IMR-90 (cell line): Measurements from ENCODE around the gene BMP5. TPM values are rescaled to one million over a fixed set of nuclear protein-coding genes. Genes with fewer than 3 reads are reported as not detected.

ENCODE experiments used
- ATAC-seq: fragments of 200-7000 bp; cut with Tn5 transposase; 2 replicates; pipeline ENCODE4 v1.9.1; 2020; ENCODE audit warnings: low read depth, mild to moderate bottlenecking, moderate library complexity
- BruUV-seq: library from RNA; stranded (reverse); fragments of 400-500 nt; replicated peaks from 2 replicates; lab custom pipeline; 2021; lab: Mats Ljungman, UMichigan
- CTCF ChIA-PET: fragments of 300-600 bp; formaldehyde crosslinking; extraction: SDS; loops from one replicate; lab custom pipeline; 2021; ENCODE audit warnings: antibody characterized with exemption; lab: Yijun Ruan, JAX
- POLR2A ChIA-PET: fragments of 300-600 bp; sonication (Branson Sonifier 250); formaldehyde crosslinking; loops from one replicate; lab custom pipeline; 2022; ENCODE audit warnings: antibody characterized with exemption; ENCODE audit not compliant: unreplicated experiment; lab: Charles Lee
- DNase-seq: peaks from one replicate; pipeline ENCODE4 v3.0.0; 2013
- H2AFZ ChIP-seq: replicated peaks from 2 replicates; pipeline ENCODE3; 2013; ENCODE audit warnings: low read length, mild to moderate bottlenecking; ENCODE audit not compliant: poor library complexity
- H2AK5ac ChIP-seq: 2 replicates; pipeline ENCODE4 v1.6.1; 2013; ENCODE audit warnings: low read depth, low read length, inconsistent platforms
- H2AK9ac ChIP-seq: replicated peaks from 2 replicates; pipeline ENCODE3; 2013; ENCODE audit warnings: mild to moderate bottlenecking, low read depth, low read length, moderate library complexity; ENCODE audit not compliant: poor library complexity
- H2BK120ac ChIP-seq: 2 replicates; pipeline ENCODE4 v1.6.1; 2013; ENCODE audit warnings: low read depth, low read length, inconsistent platforms
- H2BK15ac ChIP-seq: 3 replicates; pipeline ENCODE4 v1.6.1; 2013; ENCODE audit warnings: low read depth, low read length, inconsistent platforms
- H2BK20ac ChIP-seq: 2 replicates; pipeline ENCODE4 v1.6.1; 2013; ENCODE audit warnings: low read depth, mild to moderate bottlenecking, inconsistent platforms, low read length, moderate library complexity
- H2BK5ac ChIP-seq: 2 replicates; pipeline ENCODE4 v1.6.1; 2013; ENCODE audit warnings: mild to moderate bottlenecking, low read depth, low read length, inconsistent platforms; ENCODE audit not compliant: poor library complexity, severe bottlenecking
- H3K14ac ChIP-seq: replicated peaks from 2 replicates; pipeline ENCODE4 v1.6.1; 2013; ENCODE audit warnings: low read depth, low read length, inconsistent platforms
- H3K18ac ChIP-seq: 2 replicates; pipeline ENCODE4 v1.6.1; 2013; ENCODE audit warnings: low read depth, low read length, control low read depth
- H3K23ac ChIP-seq: 2 replicates; pipeline ENCODE4 v1.6.1; 2013; ENCODE audit warnings: low read depth, low read length, inconsistent platforms
- H3K27ac ChIP-seq: 2 replicates; pipeline ENCODE4 v1.5.1; 2013; ENCODE audit warnings: mild to moderate bottlenecking, control low read depth, low read length; ENCODE audit not compliant: insufficient read depth
- H3K27me3 ChIP-seq: 2 replicates; pipeline ENCODE4 v1.6.1; 2013; ENCODE audit warnings: low read length; ENCODE audit not compliant: control insufficient read depth, insufficient read depth
- H3K36me3 ChIP-seq: 2 replicates; pipeline ENCODE4 v1.6.1; 2013; ENCODE audit warnings: low read length, mixed read lengths; ENCODE audit not compliant: control insufficient read depth, insufficient read depth
- H3K4ac ChIP-seq: 2 replicates; pipeline ENCODE4 v1.6.1; 2013; ENCODE audit warnings: low read depth, low read length, inconsistent platforms
- H3K4me1 ChIP-seq: 2 replicates; pipeline ENCODE4 v1.6.1; 2013; ENCODE audit warnings: low read length, mixed read lengths; ENCODE audit not compliant: control insufficient read depth, insufficient read depth
- H3K4me2 ChIP-seq: 2 replicates; pipeline ENCODE4 v1.6.1; 2013; ENCODE audit warnings: low read depth, mild to moderate bottlenecking, control low read depth, low read length, moderate library complexity
- H3K4me3 ChIP-seq: 2 replicates; pipeline ENCODE4 v1.5.1; 2013; ENCODE audit warnings: low read depth, mild to moderate bottlenecking, control low read depth, low read length, moderate library complexity; ENCODE audit not compliant: insufficient read depth
- H3K56ac ChIP-seq: 2 replicates; pipeline ENCODE4 v1.6.1; 2013; ENCODE audit warnings: low read length, inconsistent platforms; ENCODE audit not compliant: insufficient read depth; ENCODE audit errors: extremely low read depth
- H3K79me1 ChIP-seq, 2 experiments: 2 replicates each; pipeline ENCODE4 v1.6.1; 2013; ENCODE audit warnings: low read length in 2 of 2, inconsistent platforms in 1 of 2, low read depth in 1 of 2
- H3K9ac ChIP-seq: 2 replicates; pipeline ENCODE4 v1.6.1; 2013; ENCODE audit warnings: low read depth, low read length, control low read depth
- H3K9me1 ChIP-seq: 2 replicates; pipeline ENCODE4 v1.6.1; 2013; ENCODE audit warnings: low read length, inconsistent platforms; ENCODE audit not compliant: insufficient read depth
- H3K9me3 ChIP-seq: 2 replicates; pipeline ENCODE4 v1.6.1; 2013; ENCODE audit warnings: low read length; ENCODE audit not compliant: control insufficient read depth, insufficient read depth
- H4K20me1 ChIP-seq: 2 replicates; pipeline ENCODE4 v1.6.1; 2013; ENCODE audit warnings: low read length, inconsistent platforms; ENCODE audit not compliant: insufficient read depth
- H4K5ac ChIP-seq: 2 replicates; pipeline ENCODE4 v1.6.1; 2013; ENCODE audit warnings: mild to moderate bottlenecking, low read depth, low read length, control low read depth
- H4K8ac ChIP-seq, 2 experiments: 2 replicates each; pipeline ENCODE4 v1.6.1; 2013; ENCODE audit warnings: low read depth in 2 of 2, low read length in 2 of 2, control low read depth in 1 of 2, inconsistent platforms in 1 of 2
- H4K91ac ChIP-seq: 2 replicates; pipeline ENCODE4 v1.6.1; 2013; ENCODE audit warnings: low read depth, low read length, inconsistent platforms; ENCODE audit not compliant: insufficient read depth
- FOS ChIP-seq: fragments of 150-350 bp; IDR thresholded peaks from 2 replicates; pipeline ENCODE4 v1.6.1; 2016; ENCODE audit warnings: low read depth, low read length
- RAD21 ChIP-seq: IDR thresholded peaks from 2 replicates; pipeline ENCODE4 v1.6.1; 2012; ENCODE audit warnings: low read length, improper control_type of control experiment
- SMC3 ChIP-seq: fragments of 150-350 bp; IDR thresholded peaks from 2 replicates; pipeline ENCODE4 v1.6.1; 2016; ENCODE audit warnings: low read depth, mild to moderate bottlenecking, antibody characterized with exemption, low read length, moderate library complexity
- WGBS, 2 experiments: methylation state at CpG; one replicate each; pipeline versions ENCODE4 v1.1.5 to v1.1.7; 2013; ENCODE audit warnings: missing lambda C conversion rate in 2 of 2; ENCODE audit not compliant: insufficient read length in 1 of 2; ENCODE audit errors: extremely low coverage in 2 of 2; 5-methylcytosine and 5-hydroxymethylcytosine counted together
- dilution Hi-C: fragments of 300-500 bp; cut with HindIII; formaldehyde crosslinking; loops from one replicate; pipeline ENCODE4 v1.14.3; 2018; ENCODE audit warnings: low sequenced_read_pairs; ENCODE audit not compliant: unreplicated experiment
- in situ Hi-C: fragments of 300-500 bp; cut with MboI; formaldehyde crosslinking; loops from 3 replicates; pipeline ENCODE4 v1.14.3; 2019; ENCODE audit warnings: low sequenced_read_pairs, inconsistent platforms, mixed read lengths
- intact Hi-C: fragments of 100-400 bp; cut with micrococcal nuclease; formaldehyde crosslinking; loops from 2 replicates; pipeline ENCODE4 v1.10.0; 2022
- polyA plus RNA-seq, 3 experiments: library from polyadenylated mRNA; depleted of rRNA; stranded (reverse); fragments of >200 nt; gene quantifications; 2 replicates each; pipeline ENCODE4 v1.2.3, GENCODE V29; 2012; ENCODE audit warnings: low replicate concordance in 1 of 3
- total RNA-seq: library from RNA; depleted of rRNA; stranded (reverse); fragments of >200 nt; gene quantifications from 2 replicates; pipeline ENCODE4 v1.2.3, GENCODE V29; 2012
- TF ChIP-seq, protein P1 (sequence below): conservative IDR thresholded peaks from 2 replicates; pipeline ENCODE4 v1.5.1; 2012; ENCODE audit warnings: mild to moderate bottlenecking, low read depth, low read length, improper control_type of control experiment

BMP5 gene
- total and polyA plus RNA-seq, 2 of the 4 experiments (the other 2 are of a cell fraction): under 0.01 to 0.02 TPM

DNA sequence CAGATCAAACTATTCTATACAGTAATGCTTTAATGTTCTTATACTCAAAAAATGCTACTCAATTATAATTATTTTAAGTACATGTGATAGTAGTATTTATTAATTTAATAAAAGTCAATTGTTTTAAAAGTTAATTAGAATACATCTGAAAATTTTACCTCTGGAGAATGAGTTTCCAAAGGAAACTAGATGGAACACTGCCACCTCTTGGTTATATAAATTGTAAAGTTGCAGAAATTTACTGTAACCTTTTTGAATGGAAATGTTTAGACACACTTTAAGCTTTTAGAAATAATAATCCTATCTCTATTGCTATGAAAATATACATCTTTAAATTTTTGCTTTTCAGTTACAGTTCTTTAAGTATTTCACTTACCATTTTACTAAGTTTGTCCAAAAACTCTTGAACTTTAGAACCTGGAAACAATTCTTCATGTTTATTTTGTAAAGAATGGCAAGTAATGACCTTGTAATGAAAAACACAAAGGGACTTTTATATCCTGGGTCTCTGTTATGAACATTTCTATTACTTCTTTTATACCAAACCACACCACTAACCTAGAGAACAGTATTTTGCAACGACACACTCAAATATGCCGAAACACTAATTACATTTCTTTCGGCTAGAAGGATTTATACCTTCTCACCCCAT lies 10.9 kb upstream of the BMP5 start:
- no peak overlapping the region; the same call in 2 of the 3 replicates for H2BK15ac ChIP-seq
- H3K18ac ChIP-seq: no peak overlapping the region; the same call in 1 of the 2 replicates
- H3K4ac ChIP-seq: no peak overlapping the region
- peak overlapping the region; percentile 6; the same call in 1 of the 2 replicates for H3K14ac ChIP-seq
- H3K27me3 ChIP-seq: no peaks in the 10 kb centered on the region
- no TSS peak for BruUV-seq
- no peak overlapping the region for H3K4me3 ChIP-seq
- ATAC-seq: no peak; the same call in 1 of the 2 replicates
- intact Hi-C loops (loop anchor here (1.0 to 5.0 kb wide), 4 partner anchors 56 to 610 kb away; no protein-coding TSS in a partner anchor), in situ Hi-C loops (loop anchor here (10.0 kb wide), 2 partner anchors 262 to 442 kb away; no protein-coding TSS in a partner anchor), dilution Hi-C loops (no loop called here)
- no CpG with 5 or more reads among the region's 3 CpGs for WGBS, 2 experiments
- no peak overlapping the region for H3K23ac ChIP-seq
- no peaks in the 10 kb centered on the region for H3K79me1 ChIP-seq
- no peak overlapping the region; the same call in 1 of the 2 replicates for H4K5ac ChIP-seq
- no peaks in the 10 kb centered on the region for H3K9me3 ChIP-seq
- H3K56ac ChIP-seq: no peak overlapping the region
- no peaks in the 10 kb centered on the region for H3K36me3 ChIP-seq
- H3K9ac ChIP-seq: no peak overlapping the region
- H2BK5ac ChIP-seq: peak overlapping the region; percentile 20
- H3K4me2 ChIP-seq: no peak overlapping the region
- no peak overlapping the region for H2AFZ ChIP-seq
- H2AK9ac ChIP-seq: no peak overlapping the region
- no peak overlapping the region for H4K8ac ChIP-seq
- H3K27ac ChIP-seq: peak overlapping the region; percentile 78; the same call in 1 of the 2 replicates
- H3K9me1 ChIP-seq: no peaks in the 10 kb centered on the region
- H4K20me1 ChIP-seq: no peaks in the 10 kb centered on the region
- H2BK120ac ChIP-seq: peak overlapping the region; percentile 44; the same call in 1 of the 2 replicates
- ChIA-PET POLR2A (no interaction called here), CTCF (interaction anchor here (0.6 to 1.4 kb wide), 4 partner anchors 14 to 610 kb away, joined by 3 to 5 read pairs (median 3); no protein-coding TSS in a partner anchor)
- H3K4me1 ChIP-seq: 0 out of 2 replicates have a peak, but pooled peaks cover 2% of the 10 kb centered on the region
- DNase-seq: peak; percentile 24
- TF ChIP-seq, protein P1, sequence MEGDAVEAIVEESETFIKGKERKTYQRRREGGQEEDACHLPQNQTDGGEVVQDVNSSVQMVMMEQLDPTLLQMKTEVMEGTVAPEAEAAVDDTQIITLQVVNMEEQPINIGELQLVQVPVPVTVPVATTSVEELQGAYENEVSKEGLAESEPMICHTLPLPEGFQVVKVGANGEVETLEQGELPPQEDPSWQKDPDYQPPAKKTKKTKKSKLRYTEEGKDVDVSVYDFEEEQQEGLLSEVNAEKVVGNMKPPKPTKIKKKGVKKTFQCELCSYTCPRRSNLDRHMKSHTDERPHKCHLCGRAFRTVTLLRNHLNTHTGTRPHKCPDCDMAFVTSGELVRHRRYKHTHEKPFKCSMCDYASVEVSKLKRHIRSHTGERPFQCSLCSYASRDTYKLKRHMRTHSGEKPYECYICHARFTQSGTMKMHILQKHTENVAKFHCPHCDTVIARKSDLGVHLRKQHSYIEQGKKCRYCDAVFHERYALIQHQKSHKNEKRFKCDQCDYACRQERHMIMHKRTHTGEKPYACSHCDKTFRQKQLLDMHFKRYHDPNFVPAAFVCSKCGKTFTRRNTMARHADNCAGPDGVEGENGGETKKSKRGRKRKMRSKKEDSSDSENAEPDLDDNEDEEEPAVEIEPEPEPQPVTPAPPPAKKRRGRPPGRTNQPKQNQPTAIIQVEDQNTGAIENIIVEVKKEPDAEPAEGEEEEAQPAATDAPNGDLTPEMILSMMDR: peak; percentile 57
- TF ChIP-seq RAD21 (peak; percentile 60), FOS (no peak), SMC3 (peak; percentile 61)
- peak overlapping the region; percentile 49; the same call in 1 of the 2 replicates for H2BK20ac ChIP-seq
- H2AK5ac ChIP-seq: no peak overlapping the region
- H4K91ac ChIP-seq: no peak overlapping the region
